Neural progenitor cell (in vitro differentiated cells): ENCODE measurements around the gene RETSAT. TPM values are rescaled to one million over a fixed set of nuclear protein-coding genes. Genes with fewer than 3 reads are reported as not detected.

Source experiments
- DNase-seq: peaks from one replicate; pipeline ENCODE4 v3.0.0-alpha.2; 2016; ENCODE audit warnings: low spot score
- H2AFZ ChIP-seq: fragments of 200-600 bp; sonication (generic); replicated peaks from 2 replicates; pipeline ENCODE4 v1.6.1; 2016; ENCODE audit warnings: antibody characterized with exemption
- H3F3A ChIP-seq: fragments of 200-600 bp; sonication (generic); 2 replicates; pipeline ENCODE4 v1.6.1; 2016; ENCODE audit warnings: antibody characterized with exemption, low read depth
- H3K27ac ChIP-seq: fragments of 200-600 bp; sonication (generic); 2 replicates; pipeline ENCODE4 v1.5.1; 2016; ENCODE audit warnings: mild to moderate bottlenecking
- H3K27me3 ChIP-seq: fragments of 200-600 bp; sonication (generic); 2 replicates; pipeline ENCODE4 v1.6.1; 2016; ENCODE audit warnings: mild to moderate bottlenecking, moderate library complexity
- H3K36me3 ChIP-seq: fragments of 200-600 bp; sonication (generic); 2 replicates; pipeline ENCODE4 v1.5.1; 2016
- H3K4me1 ChIP-seq: fragments of 200-600 bp; sonication (generic); 2 replicates; pipeline ENCODE4 v1.6.1; 2016; ENCODE audit warnings: mixed run types
- H3K4me2 ChIP-seq: fragments of 200-600 bp; sonication (generic); 2 replicates; pipeline ENCODE4 v1.6.1; 2016
- H3K4me3 ChIP-seq: fragments of 200-600 bp; sonication (generic); 2 replicates; pipeline ENCODE4 v1.5.1; 2016
- H3K79me2 ChIP-seq: fragments of 200-600 bp; sonication (generic); 2 replicates; pipeline ENCODE4 v1.6.1; 2016; ENCODE audit warnings: low read depth
- H3K9ac ChIP-seq: fragments of 200-600 bp; sonication (generic); 2 replicates; pipeline ENCODE4 v1.6.1; 2016
- H3K9me3 ChIP-seq: fragments of 200-600 bp; sonication (generic); 2 replicates; pipeline ENCODE4 v1.5.1; 2016; ENCODE audit warnings: low read depth
- H4K20me1 ChIP-seq: fragments of 200-600 bp; sonication (generic); 2 replicates; pipeline ENCODE4 v1.6.1; 2016; ENCODE audit warnings: low read depth
- H3K27ac Mint-ChIP-seq: 3 replicates; pipeline ENCODE4 v1.8.0; 2021; ENCODE audit warnings: mixed read lengths
- H3K27me3 Mint-ChIP-seq: 2 replicates; pipeline ENCODE4 v1.8.0; 2022; ENCODE audit warnings: low read depth, mild to moderate bottlenecking, inconsistent platforms, moderate library complexity, mixed read lengths; ENCODE audit not compliant: insufficient read depth
- H3K36me3 Mint-ChIP-seq: 3 replicates; pipeline ENCODE4 v1.8.0; 2021; ENCODE audit warnings: mixed read lengths
- H3K4me1 Mint-ChIP-seq: 3 replicates; pipeline ENCODE4 v1.8.0; 2021; ENCODE audit warnings: mixed read lengths
- H3K4me3 Mint-ChIP-seq: 3 replicates; pipeline ENCODE4 v1.8.0; 2021; ENCODE audit warnings: mild to moderate bottlenecking, moderate library complexity, mixed read lengths
- H3K9me3 Mint-ChIP-seq: 3 replicates; pipeline ENCODE4 v1.8.0; 2020; ENCODE audit warnings: mixed read lengths
- CTCF ChIP-seq: fragments of 200-600 bp; sonication (generic); IDR thresholded peaks from 2 replicates; pipeline ENCODE4 v1.5.1; 2017; ENCODE audit warnings: antibody characterized with exemption, mild to moderate bottlenecking
- EZH2 ChIP-seq: fragments of 200-600 bp; sonication (generic); IDR thresholded peaks from 2 replicates; pipeline ENCODE4 v1.6.1; 2017; ENCODE audit warnings: antibody characterized with exemption, mild to moderate bottlenecking, moderate library complexity
- EZH2phosphoT487 ChIP-seq: fragments of 200-600 bp; sonication (generic); IDR thresholded peaks from 2 replicates; pipeline ENCODE4 v1.6.1; 2017; ENCODE audit warnings: antibody characterized with exemption
- total RNA-seq: library from RNA; depleted of rRNA; stranded (reverse); fragments of >200 nt; gene quantifications from 2 replicates; pipeline ENCODE4 v1.2.3, GENCODE V29; 2015; ENCODE audit warnings: low replicate concordance

Gene RETSAT
- total RNA-seq, 1 donor from 2014 or later = 13.3 TPM

- no peak overlapping the region for H3K27ac Mint-ChIP-seq
- H3K4me3 ChIP-seq = no peak overlapping the region
- H3K36me3 ChIP-seq = peaks cover 17% of the 10 kb centered on the region
- H2AFZ ChIP-seq = no peak overlapping the region
- H3K4me2 ChIP-seq = no peak overlapping the region
- no peak for TF ChIP-seq EZH2phosphoT487
- TF ChIP-seq CTCF = no peak
- TF ChIP-seq EZH2 = no peak
- peaks cover 16% of the 10 kb centered on the region for H3K9me3 ChIP-seq
- H3K27me3 ChIP-seq = no peaks in the 10 kb centered on the region
- H3K9ac ChIP-seq = no peak overlapping the region
- H3K4me3 Mint-ChIP-seq = no peak overlapping the region
- H3K36me3 Mint-ChIP-seq = peaks cover 47% of the 10 kb centered on the region
- H3F3A ChIP-seq = no peaks in the 10 kb centered on the region
- H3K27ac ChIP-seq = no peak overlapping the region
- H3K27me3 Mint-ChIP-seq = peaks cover 2% of the 10 kb centered on the region
- no peaks in the 10 kb centered on the region for H4K20me1 ChIP-seq
- no peaks in the 10 kb centered on the region for H3K79me2 ChIP-seq
- peaks cover 12% of the 10 kb centered on the region for H3K9me3 Mint-ChIP-seq
- H3K4me1 ChIP-seq = no peaks in the 10 kb centered on the region
- H3K4me1 Mint-ChIP-seq = peaks cover 2% of the 10 kb centered on the region
- DNase-seq = no peak
Measured at GRCh38 chr2:85380048-85380447, 25.7 kb upstream of the RETSAT start.

GRCh38 chr2:85378257-85378656, 23.9 kb upstream of the RETSAT start:
- Histone ChIP-seq H3K9ac (no peak overlapping the region), H3K79me2 (no peaks in the 10 kb centered on the region), H3K4me3 (no peak overlapping the region), H3F3A (no peaks in the 10 kb centered on the region), H3K36me3 (peaks cover 17% of the 10 kb centered on the region), H3K4me1 (no peaks in the 10 kb centered on the region), H3K27me3 (no peaks in the 10 kb centered on the region), H2AFZ (no peak overlapping the region), H3K9me3 (peaks cover 16% of the 10 kb centered on the region), H3K4me2 (no peak overlapping the region), H3K27ac (no peak overlapping the region), H4K20me1 (no peaks in the 10 kb centered on the region)
- H3K9me3 Mint-ChIP-seq = peaks cover 12% of the 10 kb centered on the region
- H3K27me3 Mint-ChIP-seq = peaks cover 5% of the 10 kb centered on the region
- TF ChIP-seq EZH2phosphoT487 (no peak), CTCF (no peak), EZH2 (no peak)
- peaks cover 44% of the 10 kb centered on the region for H3K36me3 Mint-ChIP-seq
- no peak overlapping the region for H3K4me3 Mint-ChIP-seq
- H3K4me1 Mint-ChIP-seq = no peaks in the 10 kb centered on the region
- H3K27ac Mint-ChIP-seq = no peak overlapping the region
- DNase-seq = no peak

GRCh38 chr2:85377083-85377482, 22.8 kb upstream of the RETSAT start:
- H3K27me3 Mint-ChIP-seq = peaks cover 4% of the 10 kb centered on the region
- Histone ChIP-seq H3K9ac (no peak overlapping the region), H3K9me3 (peaks cover 16% of the 10 kb centered on the region), H3K4me1 (no peaks in the 10 kb centered on the region), H3K4me3 (no peak overlapping the region), H3F3A (no peaks in the 10 kb centered on the region), H3K4me2 (no peak overlapping the region), H3K36me3 (peaks cover 17% of the 10 kb centered on the region), H3K79me2 (no peaks in the 10 kb centered on the region), H3K27me3 (no peaks in the 10 kb centered on the region), H2AFZ (no peak overlapping the region), H3K27ac (no peak overlapping the region), H4K20me1 (no peaks in the 10 kb centered on the region)
- H3K4me1 Mint-ChIP-seq = no peaks in the 10 kb centered on the region
- peaks cover 12% of the 10 kb centered on the region for H3K9me3 Mint-ChIP-seq
- TF ChIP-seq CTCF (no peak), EZH2 (no peak), EZH2phosphoT487 (no peak)
- DNase-seq = no peak
- H3K4me3 Mint-ChIP-seq = no peak overlapping the region
- H3K27ac Mint-ChIP-seq = no peak overlapping the region
- peaks cover 42% of the 10 kb centered on the region for H3K36me3 Mint-ChIP-seq
